KMS-11 (cell line): Measurements from ENCODE around the gene NOX5.

Experiments used
- H2AFZ ChIP-seq: fragments of 200-600 bp; sonication (generic); 2 replicates; pipeline ENCODE4 v1.6.1; 2016; ENCODE audit warnings: antibody characterized with exemption, mixed run types, low read depth
- H3K27ac ChIP-seq: fragments of 200-600 bp; sonication (generic); 2 replicates; pipeline ENCODE4 v1.6.1; 2016; ENCODE audit warnings: mild to moderate bottlenecking, mixed run types
- H3K27me3 ChIP-seq: fragments of 200-600 bp; sonication (generic); 2 replicates; pipeline ENCODE4 v1.6.1; 2017; ENCODE audit warnings: mild to moderate bottlenecking, low read depth, mixed run types, moderate library complexity; ENCODE audit not compliant: insufficient read depth
- H3K36me3 ChIP-seq: fragments of 200-600 bp; sonication (generic); 2 replicates; pipeline ENCODE4 v1.6.1; 2017; ENCODE audit warnings: mild to moderate bottlenecking, mixed run types; ENCODE audit not compliant: insufficient read depth
- H3K4me1 ChIP-seq: fragments of 200-600 bp; sonication (generic); 2 replicates; pipeline ENCODE4 v1.6.1; 2016; ENCODE audit warnings: mild to moderate bottlenecking, low read depth, mixed run types; ENCODE audit not compliant: poor library complexity, severe bottlenecking
- H3K4me2 ChIP-seq: fragments of 200-600 bp; sonication (generic); 2 replicates; pipeline ENCODE4 v1.7.0; 2016; ENCODE audit warnings: mild to moderate bottlenecking, mixed run types
- H3K4me3 ChIP-seq: fragments of 200-600 bp; sonication (generic); IDR thresholded peaks from 2 replicates; pipeline ENCODE4 v1.6.1; 2017; ENCODE audit warnings: low read depth, low read length, mixed read lengths; ENCODE audit not compliant: insufficient read depth
- H3K79me2 ChIP-seq: fragments of 200-600 bp; sonication (generic); 2 replicates; pipeline ENCODE4 v1.6.1; 2016; ENCODE audit warnings: low read depth, mixed run types; ENCODE audit not compliant: insufficient read depth
- H3K9ac ChIP-seq: fragments of 200-600 bp; sonication (generic); 2 replicates; pipeline ENCODE4 v1.6.1; 2016; ENCODE audit warnings: mild to moderate bottlenecking, mixed run types
- H4K20me1 ChIP-seq: fragments of 200-600 bp; sonication (generic); 2 replicates; pipeline ENCODE4 v1.6.1; 2016; ENCODE audit warnings: mild to moderate bottlenecking, mixed run types; ENCODE audit not compliant: insufficient read depth
- CTCF ChIP-seq: fragments of 200-600 bp; sonication (generic); conservative IDR thresholded peaks from 2 replicates; pipeline ENCODE4 v1.6.1; 2017; ENCODE audit warnings: low read depth, mild to moderate bottlenecking, antibody characterized with exemption, low read length, moderate library complexity, mixed read lengths

Gene NOX5

DNA sequence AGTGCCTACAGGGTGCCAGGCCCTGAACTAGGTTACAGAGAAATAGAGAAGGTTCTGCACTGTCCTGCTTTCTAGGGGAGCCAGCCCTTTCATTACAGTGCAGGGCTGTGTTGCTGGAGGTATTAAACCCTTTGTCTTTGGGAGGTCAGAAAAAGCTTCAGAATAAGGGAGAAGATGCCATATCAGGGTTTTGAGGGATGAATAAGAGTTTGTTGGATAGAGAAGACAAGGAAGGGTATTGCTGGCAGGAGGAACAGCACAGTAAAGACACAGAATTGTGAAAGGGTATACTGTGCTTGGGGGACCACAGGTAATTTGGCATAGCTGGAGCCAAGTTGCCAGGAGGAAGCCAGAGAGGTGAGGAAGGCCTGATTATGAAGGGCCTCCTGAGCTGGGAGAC, 23.0 kb downstream of the NOX5 start:
- no peak for TF ChIP-seq CTCF
- no peak overlapping the region for H3K4me3 ChIP-seq
- no peak overlapping the region for H3K4me2 ChIP-seq
- H3K27me3 ChIP-seq = no peaks in the 10 kb centered on the region
- no peak overlapping the region for H3K27ac ChIP-seq
- H2AFZ ChIP-seq = no peak overlapping the region
- no peaks in the 10 kb centered on the region for H4K20me1 ChIP-seq
- H3K36me3 ChIP-seq = no peaks in the 10 kb centered on the region
- H3K4me1 ChIP-seq = no peaks in the 10 kb centered on the region
- no peaks in the 10 kb centered on the region for H3K79me2 ChIP-seq
- no peak overlapping the region for H3K9ac ChIP-seq

DNA sequence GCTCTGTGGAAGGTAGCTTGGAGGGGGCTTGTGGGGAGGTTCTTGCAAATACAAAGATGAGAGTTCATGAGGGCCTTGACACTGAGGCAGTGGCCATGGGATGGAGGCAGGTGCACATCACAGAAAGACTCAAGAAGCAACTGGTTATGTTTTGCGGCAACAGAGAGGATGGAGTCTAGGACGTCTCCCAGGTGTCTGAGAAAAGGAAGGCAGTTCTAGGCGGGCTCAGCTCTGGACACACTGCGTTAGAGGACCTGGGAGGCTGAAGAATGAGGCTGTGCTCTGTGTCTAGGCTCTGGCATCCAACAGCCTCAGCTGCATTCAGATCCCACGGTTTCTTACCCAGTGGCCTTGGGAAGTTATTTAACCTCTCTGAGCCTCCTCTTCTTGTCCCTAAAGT, 23.5 kb downstream of the NOX5 start:
- H3K36me3 ChIP-seq = no peaks in the 10 kb centered on the region
- no peak overlapping the region for H3K27ac ChIP-seq
- no peak overlapping the region for H2AFZ ChIP-seq
- no peak overlapping the region for H3K4me3 ChIP-seq
- no peaks in the 10 kb centered on the region for H4K20me1 ChIP-seq
- no peak for TF ChIP-seq CTCF
- H3K9ac ChIP-seq = no peak overlapping the region
- H3K27me3 ChIP-seq = no peaks in the 10 kb centered on the region
- H3K4me1 ChIP-seq = no peaks in the 10 kb centered on the region
- H3K4me2 ChIP-seq = no peak overlapping the region
- no peaks in the 10 kb centered on the region for H3K79me2 ChIP-seq

- H3K27ac ChIP-seq = no peak overlapping the region
- H3K9ac ChIP-seq = no peak overlapping the region
- no peak overlapping the region for H3K4me3 ChIP-seq
- no peaks in the 10 kb centered on the region for H4K20me1 ChIP-seq
- H3K79me2 ChIP-seq = no peaks in the 10 kb centered on the region
- no peaks in the 10 kb centered on the region for H3K4me1 ChIP-seq
- no peaks in the 10 kb centered on the region for H3K27me3 ChIP-seq
- H3K4me2 ChIP-seq = no peak overlapping the region
- no peaks in the 10 kb centered on the region for H3K36me3 ChIP-seq
- no peak overlapping the region for H2AFZ ChIP-seq
- no peak for TF ChIP-seq CTCF
These were observed 24.0 kb downstream of the NOX5 start for GRCh38 chr15:69038508-69038907.

GRCh38 chr15:69039516-69040225, 25.2 kb downstream of the NOX5 start:
- no peaks in the 10 kb centered on the region for H3K27me3 ChIP-seq
- no peak for TF ChIP-seq CTCF
- H3K4me3 ChIP-seq = no peak overlapping the region
- H3K27ac ChIP-seq = no peak overlapping the region
- H3K4me2 ChIP-seq = no peak overlapping the region
- H3K9ac ChIP-seq = no peak overlapping the region
- H3K4me1 ChIP-seq = no peaks in the 10 kb centered on the region
- H3K79me2 ChIP-seq = no peaks in the 10 kb centered on the region
- H4K20me1 ChIP-seq = no peaks in the 10 kb centered on the region
- H2AFZ ChIP-seq = no peak overlapping the region
- H3K36me3 ChIP-seq = no peaks in the 10 kb centered on the region
